ENCODE results near the gene ZNF471. TPM values are rescaled to one million over a fixed set of nuclear protein-coding genes. Genes with fewer than 3 reads are reported as not detected.

Gene ZNF471
- total and polyA plus RNA-seq, 2 experiments from 2014 or later, result 0.63 to 1.1 TPM

- H3K4me2 ChIP-seq, result no peak overlapping the region
- peaks cover under 1% of the 10 kb centered on the region; the same call in 1 of the 2 replicates for H3K79me2 ChIP-seq (replicated peaks; ENCODE audit: insufficient read depth)
- ATAC-seq, result no peak
- H4K20me1 ChIP-seq (replicated peaks; ENCODE audit: insufficient read depth), result no peaks in the 10 kb centered on the region
- Mint-ChIP-seq H3K9me3 (peaks cover 96% of the 10 kb centered on the region), H3K27me3 (ENCODE audit: insufficient read depth, low read depth, poor library complexity) (peaks cover 16% of the 10 kb centered on the region), H3K27ac (no peak overlapping the region), H3K4me3 (no peak overlapping the region), H3K4me1 (peaks cover 1% of the 10 kb centered on the region; the same call in 2 of the 3 replicates), H3K36me3 (ENCODE audit: low read depth) (peaks cover 33% of the 10 kb centered on the region)
- H3K4me1 ChIP-seq (ENCODE audit: insufficient read depth), result 0 out of 2 replicates have a peak, but pooled peaks cover 3% of the 10 kb centered on the region
- H3K9me2 ChIP-seq (ENCODE audit: insufficient read depth), result peaks cover 9% of the 10 kb centered on the region; the same call in 1 of the 2 replicates
- H3F3A ChIP-seq (replicated peaks; ENCODE audit: low read depth), result no peaks in the 10 kb centered on the region
- TF ChIP-seq ZNF114 (CRISPR knock-in tag; IDR thresholded peaks at IDR 0.05) (no peak), REST (IDR thresholded peaks at IDR 0.05; ENCODE audit: unreplicated experiment) (no peak), CTCF (conservative IDR thresholded peaks at IDR 0.05; ENCODE audit: low read depth in 2 of 2) (no peak), JUNB (IDR thresholded peaks at IDR 0.05; ENCODE audit: unreplicated experiment) (no peak), EZH2phosphoT487 (IDR thresholded peaks at IDR 0.05; ENCODE audit: unreplicated experiment) (no peak), ETS1 (IDR thresholded peaks at IDR 0.05) (no peak), CREB1 (CRISPR knock-in tag; IDR thresholded peaks at IDR 0.05; ENCODE audit: low read depth) (no peak), ZNF462 (CRISPR knock-in tag; IDR thresholded peaks at IDR 0.05) (no peak), POLR2AphosphoS5 (IDR thresholded peaks at IDR 0.05; ENCODE audit: low read depth) (no peak), STAT1 (IDR thresholded peaks at IDR 0.05; ENCODE audit: unreplicated experiment) (no peak), NANOG (IDR thresholded peaks at IDR 0.05; ENCODE audit: borderline replicate concordance) (no peak), ZNF331 (CRISPR knock-in tag; IDR thresholded peaks at IDR 0.05; ENCODE audit: low read depth) (no peak)
- peaks cover 5% of the 10 kb centered on the region; the same call in 1 of the 2 replicates for H3K36me3 ChIP-seq (ENCODE audit: insufficient read depth)
- no peak overlapping the region for H3K27ac ChIP-seq (ENCODE audit: low read depth)
- H2AFZ ChIP-seq, result no peak overlapping the region
- no peak overlapping the region for H3K4me3 ChIP-seq
- no peaks in the 10 kb centered on the region for H3K27me3 ChIP-seq (ENCODE audit: insufficient read depth)
- DNase-seq (ENCODE audit: low spot score), result no peak
Observed at GRCh38 chr19:56562766-56563165, 55.1 kb downstream of the ZNF471 start.

Data from GM23338 (cell line).